Parathyroid adenoma (tissue), 2 donors: ENCODE measurements around the gene ST6GALNAC3.

Source experiments
- H2AFZ ChIP-seq: fragments of 300-600 bp; sonication (generic); one replicate; pipeline ENCODE4 v1.7.0; 2017; ENCODE audit warnings: antibody characterized with exemption, mild to moderate bottlenecking
- H3K27ac ChIP-seq: fragments of 300-600 bp; sonication (generic); one replicate; pipeline ENCODE4 v1.7.0; 2017
- H3K27me3 ChIP-seq: fragments of 300-600 bp; sonication (generic); one replicate; pipeline ENCODE4 v1.7.0; 2017; ENCODE audit warnings: low read length; ENCODE audit not compliant: control insufficient read depth, insufficient read depth
- H3K36me3 ChIP-seq: fragments of 300-600 bp; sonication (generic); one replicate; pipeline ENCODE4 v1.7.0; 2017; ENCODE audit warnings: low read length; ENCODE audit not compliant: control insufficient read depth, insufficient read depth
- H3K4me1 ChIP-seq: fragments of 300-600 bp; sonication (generic); one replicate; pipeline ENCODE4 v1.7.0; 2017; ENCODE audit warnings: control low read depth
- H3K4me2 ChIP-seq: fragments of 300-600 bp; sonication (generic); one replicate; pipeline ENCODE4 v1.7.0; 2017; ENCODE audit warnings: low read length
- H3K4me3 ChIP-seq: fragments of 300-600 bp; sonication (generic); one replicate; pipeline ENCODE4 v1.7.0; 2017; ENCODE audit warnings: low read depth, low read length
- H3K79me2 ChIP-seq: fragments of 300-600 bp; sonication (generic); one replicate; pipeline ENCODE4 v1.7.0; 2017; ENCODE audit warnings: control low read depth
- H3K9ac ChIP-seq: fragments of 300-600 bp; sonication (generic); one replicate; pipeline ENCODE4 v1.7.0; 2017; ENCODE audit warnings: mild to moderate bottlenecking
- H3K9me3 ChIP-seq: fragments of 300-600 bp; sonication (generic); one replicate; pipeline ENCODE4 v1.7.0; 2017; ENCODE audit warnings: low read length; ENCODE audit not compliant: control insufficient read depth
- TF ChIP-seq, protein P1 (sequence below): fragments of 300-600 bp; sonication (generic); IDR thresholded peaks from one replicate; pipeline ENCODE4 v1.7.0; 2017; ENCODE audit warnings: antibody characterized with exemption, mild to moderate bottlenecking
- donor health status: primary hyperparathyroidism.

ST6GALNAC3 gene

GRCh38 chr1:76657623-76658022, 583.1 kb downstream of the ST6GALNAC3 start:
- Histone ChIP-seq H3K27me3 (no peaks in the 10 kb centered on the region), H3K4me2 (no peak overlapping the region), H3K9me3 (no peaks in the 10 kb centered on the region), H2AFZ (no peak overlapping the region), H3K4me3 (no peak overlapping the region), H3K27ac (no peak overlapping the region), H3K4me1 (no peaks in the 10 kb centered on the region), H3K9ac (no peak overlapping the region), H3K79me2 (no peaks in the 10 kb centered on the region), H3K36me3 (no peaks in the 10 kb centered on the region)
- TF ChIP-seq, protein P1, sequence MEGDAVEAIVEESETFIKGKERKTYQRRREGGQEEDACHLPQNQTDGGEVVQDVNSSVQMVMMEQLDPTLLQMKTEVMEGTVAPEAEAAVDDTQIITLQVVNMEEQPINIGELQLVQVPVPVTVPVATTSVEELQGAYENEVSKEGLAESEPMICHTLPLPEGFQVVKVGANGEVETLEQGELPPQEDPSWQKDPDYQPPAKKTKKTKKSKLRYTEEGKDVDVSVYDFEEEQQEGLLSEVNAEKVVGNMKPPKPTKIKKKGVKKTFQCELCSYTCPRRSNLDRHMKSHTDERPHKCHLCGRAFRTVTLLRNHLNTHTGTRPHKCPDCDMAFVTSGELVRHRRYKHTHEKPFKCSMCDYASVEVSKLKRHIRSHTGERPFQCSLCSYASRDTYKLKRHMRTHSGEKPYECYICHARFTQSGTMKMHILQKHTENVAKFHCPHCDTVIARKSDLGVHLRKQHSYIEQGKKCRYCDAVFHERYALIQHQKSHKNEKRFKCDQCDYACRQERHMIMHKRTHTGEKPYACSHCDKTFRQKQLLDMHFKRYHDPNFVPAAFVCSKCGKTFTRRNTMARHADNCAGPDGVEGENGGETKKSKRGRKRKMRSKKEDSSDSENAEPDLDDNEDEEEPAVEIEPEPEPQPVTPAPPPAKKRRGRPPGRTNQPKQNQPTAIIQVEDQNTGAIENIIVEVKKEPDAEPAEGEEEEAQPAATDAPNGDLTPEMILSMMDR, result no peak

GRCh38 chr1:76659171-76659940, 584.8 kb downstream of the ST6GALNAC3 start:
- Histone ChIP-seq H3K4me3 (no peak overlapping the region), H3K4me2 (no peak overlapping the region), H3K27ac (no peak overlapping the region), H3K9ac (no peak overlapping the region), H3K27me3 (no peaks in the 10 kb centered on the region), H3K9me3 (no peaks in the 10 kb centered on the region), H2AFZ (no peak overlapping the region), H3K79me2 (no peaks in the 10 kb centered on the region), H3K36me3 (no peaks in the 10 kb centered on the region), H3K4me1 (no peaks in the 10 kb centered on the region)
- TF ChIP-seq, protein P1, result no peak

GRCh38 chr1:76661531-76661930, 587.0 kb downstream of the ST6GALNAC3 start:
- TF ChIP-seq, protein P1, result no peak
- no peaks in the 10 kb centered on the region for H3K27me3 ChIP-seq

GRCh38 chr1:76666499-76666898, 592.0 kb downstream of the ST6GALNAC3 start:
- Histone ChIP-seq H2AFZ (no peak overlapping the region), H3K27ac (no peak overlapping the region), H3K4me3 (no peak overlapping the region), H3K9ac (no peak overlapping the region), H3K4me1 (no peaks in the 10 kb centered on the region), H3K36me3 (no peaks in the 10 kb centered on the region), H3K79me2 (no peaks in the 10 kb centered on the region), H3K4me2 (no peak overlapping the region), H3K27me3 (no peaks in the 10 kb centered on the region), H3K9me3 (no peaks in the 10 kb centered on the region)
- TF ChIP-seq, protein P1, result no peak

More at GRCh38 chr1:76661531-76661930, 587.0 kb downstream of the ST6GALNAC3 start:
- Histone ChIP-seq H3K9ac (no peak overlapping the region), H2AFZ (no peak overlapping the region), H3K79me2 (no peaks in the 10 kb centered on the region), H3K4me2 (no peak overlapping the region), H3K27ac (no peak overlapping the region), H3K9me3 (no peaks in the 10 kb centered on the region), H3K4me1 (no peaks in the 10 kb centered on the region), H3K36me3 (no peaks in the 10 kb centered on the region), H3K4me3 (no peak overlapping the region)

DNA sequence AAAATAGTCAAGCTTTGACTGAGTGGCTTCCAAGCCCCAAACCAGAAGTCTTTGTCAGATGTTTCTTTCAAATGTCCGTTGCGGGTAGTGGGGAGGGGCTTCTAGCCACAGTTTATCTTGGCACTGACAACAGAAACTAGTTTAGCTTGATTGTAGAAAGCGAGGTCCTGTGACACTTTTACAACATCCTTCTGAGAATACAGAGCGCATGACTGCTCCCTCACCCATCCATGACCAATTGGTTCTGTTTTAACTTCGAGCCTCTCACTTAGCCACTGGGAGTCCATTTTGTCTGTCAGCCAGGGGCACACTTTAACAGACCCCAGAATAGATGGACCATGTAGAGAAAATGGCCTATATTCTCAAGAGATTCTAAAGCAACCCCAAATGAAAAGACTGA, 593.5 kb downstream of the ST6GALNAC3 start:
- Histone ChIP-seq H3K4me2 (no peak overlapping the region), H3K27ac (no peak overlapping the region), H3K9me3 (no peaks in the 10 kb centered on the region), H2AFZ (no peak overlapping the region), H3K27me3 (no peaks in the 10 kb centered on the region), H3K4me1 (no peaks in the 10 kb centered on the region), H3K9ac (no peak overlapping the region), H3K36me3 (no peaks in the 10 kb centered on the region), H3K4me3 (no peak overlapping the region), H3K79me2 (no peaks in the 10 kb centered on the region)
- TF ChIP-seq, protein P1, result no peak
